ENCODE measurements around the gene OSM.
A peak's percentile ranks its signal among the peaks of the same experiment; 100 is the strongest.

Gene OSM

GRCh38 chr22:30297991-30298701 lies 31.5 kb upstream of the OSM start:
- no peak for DNase-seq (ENCODE audit: low read depth)

DNA sequence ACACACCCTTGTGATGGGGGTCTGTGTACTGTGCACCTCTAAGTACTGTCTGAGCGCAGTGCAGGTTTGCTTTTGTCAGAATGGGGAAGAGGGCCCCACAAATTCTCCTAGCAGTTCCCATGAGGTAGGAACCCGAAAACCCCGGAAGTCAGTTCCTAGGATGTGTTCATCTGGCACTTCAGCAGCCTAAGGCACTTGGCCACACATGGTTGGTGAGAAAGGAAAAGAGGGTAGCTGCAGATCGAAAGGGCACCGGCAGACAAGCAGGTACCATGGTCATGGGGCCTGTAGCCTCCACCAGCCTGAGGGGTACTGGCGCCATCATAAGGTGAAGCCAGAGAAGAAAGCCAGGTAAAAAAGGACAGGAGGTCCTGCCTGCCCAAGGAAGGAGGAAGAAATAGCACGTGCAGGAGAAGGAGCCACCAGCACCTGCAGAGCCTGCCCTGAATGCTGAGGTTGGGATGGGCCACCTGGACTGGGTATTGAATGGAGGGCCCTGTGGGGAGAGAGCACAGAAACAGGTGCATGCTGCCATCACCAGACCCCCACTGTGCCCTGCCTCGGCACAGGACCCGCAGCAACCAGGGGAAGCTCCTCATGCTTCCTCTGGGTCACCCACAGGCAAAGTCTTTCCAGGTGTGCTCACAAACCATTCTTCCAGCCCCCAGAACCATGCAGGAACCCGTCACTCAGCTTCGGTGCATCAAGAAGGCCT lies 30.8 kb upstream of the OSM start:
- no peak for DNase-seq (ENCODE audit: low read depth)

DNA sequence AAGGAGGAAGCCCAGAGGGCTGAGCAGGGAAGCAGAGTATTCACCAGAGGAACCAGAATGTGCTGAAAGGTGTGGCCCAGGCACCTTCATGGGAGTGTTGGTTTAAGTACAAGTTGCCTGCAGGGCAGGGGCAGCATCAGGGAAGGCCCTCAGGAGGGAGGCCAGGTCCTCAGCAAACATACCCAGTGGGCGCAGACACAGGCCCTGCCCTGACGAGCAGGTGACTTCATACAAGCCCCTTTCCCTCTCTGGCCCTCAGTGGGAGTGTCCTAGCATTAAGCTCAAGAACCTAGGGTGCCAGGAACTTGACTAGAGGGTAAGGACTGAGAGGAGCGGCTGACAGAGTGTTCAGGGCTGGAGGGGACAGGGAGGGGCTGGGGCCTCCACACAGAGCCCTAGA lies 30.2 kb upstream of the OSM start:
- no peak for DNase-seq (ENCODE audit: low read depth)

DNA sequence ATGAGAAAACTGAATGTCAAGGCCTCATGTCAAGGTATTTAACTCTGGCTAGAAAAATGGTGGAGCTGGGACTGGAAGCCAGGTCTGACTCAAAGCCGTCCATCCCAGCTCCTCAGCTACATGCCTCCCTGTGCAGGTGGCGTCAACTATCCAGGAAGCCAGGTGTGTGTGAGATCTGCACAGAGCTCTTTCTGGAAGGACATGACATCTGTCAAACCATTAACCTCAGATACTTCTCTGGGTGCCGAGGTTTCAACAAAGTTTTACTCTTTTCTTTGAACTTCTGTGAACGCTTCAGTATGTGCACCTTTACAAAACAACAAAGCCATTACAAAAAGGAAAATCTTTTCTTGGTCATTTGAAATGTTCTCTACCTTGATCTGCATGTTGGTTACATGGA lies 29.7 kb upstream of the OSM start:
- no peak for DNase-seq (ENCODE audit: low read depth)

DNA sequence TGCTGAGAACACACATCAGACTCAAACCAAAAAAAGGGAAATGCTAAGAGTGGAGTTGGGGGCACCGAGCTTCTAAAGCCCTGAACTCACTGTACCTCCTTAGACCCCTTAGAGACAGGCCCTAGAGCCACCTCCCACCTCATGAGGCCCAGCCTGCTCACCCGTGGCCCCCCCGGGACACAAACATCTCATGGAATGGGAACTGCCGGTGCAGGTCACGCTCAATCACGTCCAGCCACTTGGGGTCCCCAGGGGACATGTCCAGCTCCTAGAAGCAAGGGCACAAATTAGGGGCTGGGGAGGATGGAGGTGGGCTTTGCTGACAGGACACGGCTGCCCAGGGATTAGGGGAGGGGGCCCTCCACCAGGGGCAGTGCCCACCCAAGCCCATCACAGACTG lies 28.9 kb upstream of the OSM start:
- DNase-seq (ENCODE audit: low read depth): no peak

DNA sequence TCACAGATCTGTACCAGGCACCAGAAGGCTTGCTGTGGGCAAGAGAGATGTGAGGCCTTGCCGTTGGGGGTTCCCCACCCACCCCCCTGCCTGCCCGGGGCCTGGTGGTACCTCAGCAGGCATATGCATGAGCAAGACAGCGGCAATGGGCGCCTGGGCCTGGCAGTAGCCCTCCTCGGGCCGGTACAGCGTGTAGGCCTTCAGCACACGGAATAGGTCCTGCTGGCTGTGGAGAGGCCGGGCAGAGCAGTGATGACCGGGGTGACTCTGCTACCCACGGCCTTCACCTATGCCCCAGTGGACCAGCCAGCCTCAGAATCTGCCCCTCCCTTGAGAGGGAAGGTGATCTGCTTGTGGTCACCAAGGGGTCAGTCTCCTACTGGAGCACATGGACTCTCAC lies 28.2 kb upstream of the OSM start:
- no peak for DNase-seq (ENCODE audit: low read depth)

DNA sequence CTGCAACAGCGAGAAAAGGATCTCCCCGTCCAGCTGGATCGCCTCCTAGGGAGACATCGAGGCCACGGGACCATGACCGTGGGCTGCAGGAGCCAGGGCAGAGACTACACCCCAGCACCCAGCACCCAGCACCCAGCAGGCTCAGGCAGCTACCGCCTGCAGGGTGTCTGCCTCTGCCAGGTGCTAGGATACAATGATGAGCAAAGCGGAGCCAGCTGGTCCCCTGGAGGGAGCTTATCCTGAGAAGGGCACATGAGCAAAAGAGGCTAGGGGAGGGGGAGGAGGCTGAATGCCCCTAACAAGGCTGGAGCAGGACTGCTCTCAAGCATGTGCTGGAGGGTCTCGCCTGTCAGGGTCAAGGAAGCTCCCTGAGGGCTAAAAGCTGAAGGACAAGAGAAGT lies 27.4 kb upstream of the OSM start:
- DNase-seq (ENCODE audit: low read depth): no peak

DNA sequence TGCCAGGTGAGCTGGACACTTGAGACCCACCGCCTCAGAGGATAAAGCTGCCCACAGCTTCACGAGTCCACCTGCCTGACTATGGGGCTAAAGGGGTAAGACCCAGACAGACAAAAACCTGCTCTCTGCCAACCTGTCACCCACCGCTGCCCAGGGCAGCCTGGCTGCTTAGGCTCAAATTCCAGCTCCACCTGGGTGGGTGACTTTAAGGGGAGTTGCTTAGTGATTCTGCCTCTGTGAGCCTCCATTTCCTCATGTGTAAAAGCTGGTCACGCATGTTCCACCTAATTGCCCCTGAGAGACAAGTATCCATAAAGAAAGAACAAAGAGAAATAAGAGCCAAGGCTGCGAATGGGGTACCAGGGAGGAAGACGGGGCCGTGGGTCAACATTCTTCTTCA lies 26.4 kb upstream of the OSM start:
- no peak for DNase-seq (ENCODE audit: low read depth)

DNA sequence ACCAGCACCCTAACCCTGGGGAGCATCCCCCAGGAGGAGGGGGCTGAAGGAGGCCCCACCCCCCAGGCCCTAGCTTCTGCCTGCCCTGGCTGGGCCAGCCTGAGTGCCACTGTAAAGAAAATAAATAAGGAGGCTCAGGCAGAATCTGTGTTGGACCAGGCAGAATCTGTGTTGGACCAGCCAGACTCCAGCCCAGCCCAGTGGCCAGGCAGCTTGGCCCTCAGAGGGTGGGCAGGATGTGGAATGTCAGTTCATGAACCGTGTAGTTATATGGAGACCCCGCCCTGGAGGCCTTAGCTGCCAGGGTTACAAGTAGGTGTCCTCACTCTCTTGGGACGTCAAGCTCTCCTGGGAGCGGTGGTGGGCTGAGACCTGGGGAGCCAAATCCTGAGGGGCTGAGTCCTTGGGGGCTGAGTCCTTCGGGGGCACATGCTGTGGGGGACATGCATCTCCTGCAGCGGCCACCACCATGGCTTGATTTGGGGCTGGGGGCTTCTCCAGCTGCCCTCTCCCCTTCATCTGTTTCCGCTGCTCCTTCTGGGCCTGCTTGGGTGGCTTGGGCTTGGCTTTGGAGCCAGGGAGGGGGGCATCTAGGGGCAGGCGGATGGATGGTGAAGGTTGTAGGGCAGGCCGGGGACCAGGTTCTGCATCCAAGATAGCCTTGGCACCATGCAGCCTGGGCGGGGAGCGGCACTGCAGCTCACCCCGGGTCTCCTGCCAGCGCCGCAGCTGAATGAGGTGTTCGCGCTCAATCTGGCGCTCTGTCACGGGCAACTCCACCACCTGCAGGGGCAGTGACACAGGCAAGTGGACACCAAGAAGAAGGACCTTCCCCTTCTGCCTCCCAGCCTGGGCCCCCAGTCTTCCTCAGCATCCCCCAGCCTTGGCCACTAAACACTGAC lies 25.7 kb upstream of the OSM start:
- no peak for DNase-seq (ENCODE audit: low read depth)

- DNase-seq (ENCODE audit: low read depth): peak; percentile 68
These were observed 24.6 kb upstream of the OSM start for GRCh38 chr22:30291058-30291892.

GRCh38 chr22:30290342-30291057 lies 23.8 kb upstream of the OSM start:
- DNase-seq (ENCODE audit: low read depth): peak; percentile 74

GRCh38 chr22:30289980-30290313 lies 23.3 kb upstream of the OSM start:
- DNase-seq (ENCODE audit: low read depth): no peak

DNA sequence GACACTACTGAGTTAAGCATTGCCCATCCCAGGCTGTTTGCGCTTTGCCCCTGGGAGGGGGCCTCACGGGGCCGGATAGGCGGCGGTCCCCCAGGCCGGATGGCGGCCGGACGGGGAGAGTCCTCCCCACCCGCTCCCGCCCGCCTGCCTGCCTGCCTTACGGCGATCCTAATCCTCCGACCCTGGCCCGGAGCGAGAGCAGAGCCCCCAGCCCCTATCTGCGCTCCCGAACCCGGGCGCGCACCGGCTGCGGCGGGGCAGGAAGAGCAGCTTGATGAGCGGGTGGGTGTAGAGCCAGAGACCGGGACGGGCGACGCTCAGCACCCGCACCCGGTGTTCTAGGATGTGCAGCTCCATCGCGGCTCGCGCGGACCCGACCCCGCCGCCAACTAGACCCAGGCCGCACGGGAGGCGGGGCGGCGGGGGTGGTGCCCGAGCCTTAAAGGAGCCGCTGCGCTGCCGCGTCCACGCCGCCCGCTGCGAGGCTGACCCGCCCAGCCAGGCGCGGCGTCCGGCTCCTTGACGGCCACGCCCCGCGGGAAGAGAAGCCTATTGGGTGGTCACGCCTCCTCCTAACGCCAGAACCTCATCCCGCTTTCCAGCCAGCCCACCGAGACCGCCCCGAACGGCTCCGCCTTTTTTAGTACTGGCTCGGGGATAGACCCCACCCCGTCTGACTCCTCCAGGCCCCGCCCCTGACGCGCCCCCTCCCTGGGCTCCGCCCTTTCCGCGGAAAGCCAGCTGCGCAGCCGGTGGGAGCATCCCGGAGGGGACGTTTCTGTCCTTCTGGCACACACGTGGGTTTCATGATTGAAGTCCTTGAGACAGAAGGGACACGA lies 22.7 kb upstream of the OSM start, which contains the start of gene CASTOR1:
Gene CASTOR1 (minus strand): TSS at position 365 of the 839 bp plus-strand sequence. CDS start 8 bp downstream, at position 357.
- DNase-seq (ENCODE audit: low read depth): peak; percentile 99

DNA sequence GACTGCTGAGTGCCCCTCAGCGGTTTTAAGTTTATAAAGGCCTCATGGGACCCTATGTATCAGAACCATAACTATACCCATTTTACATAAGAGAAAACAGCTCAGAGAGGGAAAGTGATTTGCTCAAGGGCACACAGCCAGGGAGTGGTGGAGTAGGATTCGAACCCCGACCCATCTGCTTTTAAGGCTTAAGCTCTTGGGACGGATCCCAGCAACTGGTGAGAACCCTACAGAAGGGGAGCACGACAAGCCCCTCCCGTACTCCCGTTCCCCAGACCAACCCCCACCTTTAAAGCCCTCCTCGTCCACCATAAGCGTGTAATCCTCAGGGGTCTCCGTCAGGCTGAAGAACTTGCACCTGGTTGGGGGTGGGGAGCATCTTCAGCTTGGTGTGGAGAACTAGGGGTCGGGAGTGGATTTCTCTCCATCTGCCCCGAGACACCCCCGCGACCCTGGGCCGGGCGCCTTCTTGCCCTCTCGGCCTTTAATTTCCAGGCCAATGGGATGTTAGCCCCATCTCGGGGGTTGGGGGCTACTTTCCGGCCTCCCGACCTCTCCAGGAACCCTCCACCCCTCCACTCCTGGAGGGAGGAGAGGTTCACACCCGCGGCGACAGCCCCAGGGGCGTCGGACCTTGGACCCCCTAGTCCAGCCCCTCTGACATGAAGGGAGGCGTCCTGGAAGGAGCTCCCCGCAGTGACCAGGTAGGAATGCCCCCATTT lies 21.9 kb upstream of the OSM start:
- no peak for DNase-seq (ENCODE audit: low read depth)

- DNase-seq (ENCODE audit: low read depth): peak; percentile 95
These were observed 21.2 kb upstream of the OSM start for GRCh38 chr22:30287648-30288418.

- DNase-seq (ENCODE audit: low read depth): peak; percentile 53
These were observed 20.4 kb upstream of the OSM start for GRCh38 chr22:30286813-30287647.

DNA sequence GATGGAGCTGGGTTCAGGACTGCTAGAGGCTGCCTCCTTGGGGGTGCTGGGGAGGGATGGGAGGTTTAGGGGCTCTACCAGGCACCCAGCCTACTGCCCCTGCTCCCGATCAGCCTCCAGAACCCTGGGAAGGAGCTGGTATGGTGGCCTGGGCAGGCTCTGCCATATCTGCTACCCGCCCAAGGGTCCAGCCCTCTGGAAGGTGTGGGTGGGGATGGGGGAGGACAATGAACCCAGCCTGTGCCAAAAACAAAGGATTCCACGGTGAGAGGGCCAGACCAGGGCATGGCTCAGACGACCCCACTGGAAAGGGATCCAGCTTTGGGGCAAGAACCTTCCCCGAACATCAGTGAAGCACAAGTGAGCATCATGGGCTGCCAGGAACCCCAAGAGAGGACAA lies 19.7 kb upstream of the OSM start:
- no peak for DNase-seq (ENCODE audit: low read depth)

- no peak for DNase-seq (ENCODE audit: low read depth)
These were observed 19.2 kb upstream of the OSM start for GRCh38 chr22:30285846-30286200.
